ENCODE measurements around the gene UBAC2.
A peak's percentile ranks its signal among the peaks of the same experiment; 100 is the strongest.

UBAC2 gene

DNA sequence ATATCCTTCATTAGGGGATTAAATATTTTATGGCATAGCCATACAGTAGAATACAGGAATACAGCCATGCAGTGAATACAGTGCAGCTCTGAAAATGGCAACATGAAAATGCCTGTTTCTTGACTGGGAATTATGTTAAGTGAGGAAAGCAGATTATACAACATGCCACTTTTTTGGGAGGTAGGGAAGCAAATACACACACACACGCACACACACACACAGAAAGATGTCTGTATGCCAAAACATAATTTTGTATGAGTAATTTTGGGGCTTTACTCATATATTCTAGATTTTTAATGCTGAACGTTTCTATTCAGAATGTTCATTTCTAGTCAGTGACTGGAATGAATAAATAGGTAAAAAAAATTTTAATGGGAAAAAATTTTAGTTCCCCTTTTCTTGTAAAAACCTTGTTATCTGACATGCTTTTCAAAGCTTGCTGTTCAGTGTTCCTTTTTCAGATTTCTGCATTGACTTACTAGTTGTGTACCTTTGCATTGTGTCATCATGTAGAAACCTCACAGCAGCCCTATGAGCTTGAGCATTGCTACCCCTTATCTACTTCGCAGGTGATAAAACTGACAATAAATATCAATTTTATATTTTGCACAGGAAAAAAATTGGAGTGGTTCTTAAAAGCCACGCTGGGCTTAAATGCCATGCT, 98.7 kb downstream of the UBAC2 start:
- DNase-seq = no peak

DNA sequence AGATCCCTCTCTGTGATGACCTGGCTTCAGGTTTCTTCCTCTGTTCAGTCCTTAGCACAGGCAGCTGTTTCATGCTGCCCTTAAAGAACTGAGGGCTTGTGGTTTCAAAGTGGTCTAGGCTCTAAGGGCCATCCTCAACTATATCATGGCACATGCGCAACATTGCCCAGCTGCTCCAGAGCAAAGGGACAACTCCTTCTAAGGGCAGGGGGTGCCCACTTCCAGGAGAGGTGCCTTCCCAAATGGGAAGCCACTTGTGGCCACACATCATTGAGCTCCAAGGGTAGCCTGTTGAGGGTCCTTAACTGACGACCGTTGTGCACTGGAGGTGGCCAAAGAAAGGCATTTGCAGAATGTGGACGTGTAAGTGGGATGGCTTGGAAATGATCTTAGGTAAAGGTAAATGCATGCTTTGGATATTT, 99.3 kb downstream of the UBAC2 start:
- DNase-seq = no peak

- no peak for DNase-seq
Measured at GRCh38 chr13:99301056-99301838, 100.6 kb downstream of the UBAC2 start.

DNA sequence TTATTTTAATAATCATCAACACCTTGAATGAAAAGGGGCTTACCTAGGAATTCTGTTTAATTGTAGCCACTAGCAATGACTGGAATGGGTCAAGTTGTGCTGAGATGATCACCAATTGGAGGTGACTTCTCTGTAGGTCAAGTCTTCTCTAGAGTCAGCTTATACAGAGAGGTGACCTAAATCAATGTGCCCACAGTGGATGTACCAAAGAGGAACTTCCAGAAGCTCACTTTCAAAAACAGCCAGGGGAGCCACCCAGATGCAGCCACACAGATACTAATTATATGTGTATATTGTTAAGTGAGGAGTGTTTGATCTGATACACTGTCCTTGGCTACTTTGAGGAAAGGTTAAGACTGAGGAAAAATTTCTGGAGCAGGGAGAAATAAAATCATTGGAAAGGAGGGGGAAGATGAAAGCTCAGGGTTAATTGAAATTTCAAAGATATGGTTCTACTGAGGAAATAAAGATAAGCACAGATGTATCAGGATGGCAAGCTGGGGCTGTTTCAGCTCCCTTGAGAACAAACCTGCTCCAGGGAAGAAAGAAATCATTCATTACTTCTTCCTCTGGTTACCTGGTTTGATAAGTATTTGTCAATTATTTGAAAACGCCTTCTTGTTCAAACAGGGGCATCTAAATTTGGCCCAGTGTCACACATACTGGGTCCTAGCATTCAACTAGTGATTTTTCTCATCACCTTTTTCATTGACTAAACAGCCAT, 101.4 kb downstream of the UBAC2 start:
- DNase-seq = no peak

DNA sequence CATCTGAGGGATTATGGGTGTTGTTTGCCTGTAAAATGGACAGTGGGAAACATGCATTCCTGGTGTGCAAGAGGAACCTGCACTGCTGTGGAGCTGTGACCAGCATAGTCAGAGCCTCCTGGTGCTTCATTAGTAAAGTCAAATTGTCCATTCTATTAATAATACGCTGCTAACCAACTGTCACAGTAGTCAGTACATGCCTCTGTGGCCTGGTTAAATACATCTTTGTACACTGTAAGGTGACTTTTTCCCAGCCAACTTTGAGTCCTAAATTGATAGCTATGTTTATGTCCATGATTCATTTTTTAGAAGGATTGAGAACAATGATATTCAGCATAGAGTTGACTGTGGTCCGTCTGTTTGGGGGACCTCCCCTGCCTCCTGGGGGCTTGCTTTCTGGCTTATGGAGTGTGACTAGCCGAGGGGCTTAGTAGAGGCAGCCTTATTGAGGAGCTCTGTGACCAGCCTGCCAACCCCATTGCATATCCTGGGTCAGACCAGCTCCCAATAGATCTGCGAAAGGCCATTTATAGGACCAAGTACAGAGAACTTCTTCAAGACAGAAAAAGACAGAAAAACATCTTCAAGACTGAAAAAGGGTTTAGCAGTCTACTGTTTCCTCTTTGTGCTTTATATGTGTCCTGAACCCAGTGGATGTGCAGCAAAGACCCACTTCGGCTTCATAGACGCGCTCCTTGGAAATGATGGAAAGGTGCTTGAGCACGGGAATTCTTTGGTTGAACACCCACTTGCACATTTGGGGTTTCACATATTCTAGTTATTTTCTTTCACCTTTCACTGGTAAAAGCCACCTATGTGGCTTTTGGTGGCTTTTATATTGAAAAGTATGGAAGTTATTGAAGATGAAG, 102.2 kb downstream of the UBAC2 start:
- DNase-seq = no peak

DNA sequence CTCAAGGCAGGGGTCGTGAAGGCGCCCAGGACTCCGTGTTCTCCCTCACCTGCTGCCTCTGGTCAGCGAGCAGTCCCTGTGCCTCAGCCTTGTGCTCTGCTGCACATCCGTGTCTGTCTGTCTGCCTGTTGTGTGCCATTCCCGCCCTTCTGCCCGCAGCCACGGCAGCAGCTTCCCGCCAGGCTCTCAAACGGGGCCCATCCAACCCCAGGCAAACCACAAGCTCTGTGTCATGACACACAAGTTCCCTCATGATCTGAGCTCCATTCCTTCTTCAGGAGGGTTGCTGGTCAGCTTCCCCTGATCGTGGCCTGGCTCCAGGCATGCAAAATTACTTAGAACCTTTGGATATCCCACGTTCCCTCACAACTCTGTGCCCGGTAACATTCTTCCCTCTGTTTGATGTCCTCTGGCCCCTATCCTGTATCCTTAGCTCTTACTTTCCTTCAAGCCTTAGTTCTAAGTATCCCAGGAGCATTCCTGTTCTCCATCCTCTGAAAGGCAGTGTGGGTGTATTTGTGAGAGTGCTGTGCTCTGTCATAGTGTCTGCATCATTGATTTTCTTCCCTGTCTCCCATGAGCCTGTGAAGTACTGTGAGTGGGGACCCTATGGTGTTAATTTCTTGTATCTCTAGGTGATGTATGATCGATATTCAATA, 103.3 kb downstream of the UBAC2 start:
- no peak for DNase-seq

- DNase-seq = no peak
Measured at GRCh38 chr13:99304541-99304940, 103.9 kb downstream of the UBAC2 start.

GRCh38 chr13:99305158-99305557, 104.5 kb downstream of the UBAC2 start:
- no peak for DNase-seq

GRCh38 chr13:99305566-99305965, 104.9 kb downstream of the UBAC2 start:
- no peak for DNase-seq

- no peak for DNase-seq
Measured at GRCh38 chr13:99307247-99307646, 106.6 kb downstream of the UBAC2 start, which contains the start of gene GPR183. GPR183 (minus strand) TSS chr13:99307399; CDS start chr13:99296145, 11,254 bp downstream.

DNA sequence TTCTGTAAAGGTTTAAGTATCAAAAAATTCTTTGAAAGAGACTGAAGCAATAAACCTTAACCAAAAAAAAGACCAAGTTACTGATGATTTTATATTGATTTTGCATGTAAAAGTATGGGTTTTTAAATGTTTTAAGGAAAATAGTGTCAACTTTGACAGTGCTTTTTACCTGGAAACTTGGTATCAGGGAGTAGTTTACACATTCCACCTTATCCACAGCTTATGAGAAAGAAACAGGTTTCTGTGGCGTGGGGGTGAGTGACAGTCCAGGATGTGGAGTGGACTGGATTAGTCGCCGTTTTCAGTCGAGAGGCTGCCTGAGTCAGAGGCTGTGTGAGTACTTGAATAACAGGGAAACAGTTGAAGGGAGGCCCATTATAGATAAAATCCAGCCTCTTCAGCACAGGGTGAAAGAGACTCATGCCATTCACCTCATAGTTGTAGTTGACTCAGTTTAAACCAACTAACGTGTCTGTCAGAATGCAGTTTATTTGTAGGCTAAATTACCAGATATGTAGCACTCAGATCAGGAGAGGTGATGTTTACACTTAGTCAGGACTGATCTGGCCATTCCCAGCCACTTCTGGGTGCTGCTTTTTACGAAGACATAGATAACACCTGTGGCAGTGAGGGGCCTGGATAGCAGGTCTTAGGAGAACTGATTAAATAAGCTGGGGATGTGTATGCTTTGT, 107.1 kb downstream of the UBAC2 start:
- no peak for DNase-seq

DNA sequence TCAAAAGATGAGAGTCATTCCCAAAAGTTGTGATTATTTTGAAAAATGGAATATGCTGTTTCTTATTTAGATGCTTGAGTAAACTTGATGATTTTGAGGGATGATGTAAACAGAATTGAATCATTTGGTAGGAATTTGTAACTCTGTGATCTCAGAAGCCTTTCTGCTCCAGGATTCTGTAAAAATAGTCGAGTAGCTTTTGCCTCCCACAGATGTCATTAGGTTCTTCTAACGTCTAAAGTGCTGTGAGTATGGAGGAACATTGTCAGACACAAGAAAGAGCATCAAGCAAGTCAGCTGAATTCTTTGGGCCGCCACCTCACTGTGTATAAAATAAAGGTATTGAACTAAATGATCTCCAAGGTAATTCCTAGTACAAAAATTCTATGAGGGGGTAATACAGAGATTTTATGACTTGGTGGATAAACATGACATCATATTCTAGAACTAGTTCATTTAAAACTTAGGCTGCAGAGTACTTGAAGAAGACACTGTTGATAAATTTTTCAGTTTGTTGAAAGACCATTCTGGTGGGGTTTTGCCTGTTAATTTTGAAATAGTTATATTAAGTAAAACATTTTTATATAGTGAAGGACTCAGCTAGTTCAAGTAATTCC, 107.9 kb downstream of the UBAC2 start:
- DNase-seq = no peak

DNA sequence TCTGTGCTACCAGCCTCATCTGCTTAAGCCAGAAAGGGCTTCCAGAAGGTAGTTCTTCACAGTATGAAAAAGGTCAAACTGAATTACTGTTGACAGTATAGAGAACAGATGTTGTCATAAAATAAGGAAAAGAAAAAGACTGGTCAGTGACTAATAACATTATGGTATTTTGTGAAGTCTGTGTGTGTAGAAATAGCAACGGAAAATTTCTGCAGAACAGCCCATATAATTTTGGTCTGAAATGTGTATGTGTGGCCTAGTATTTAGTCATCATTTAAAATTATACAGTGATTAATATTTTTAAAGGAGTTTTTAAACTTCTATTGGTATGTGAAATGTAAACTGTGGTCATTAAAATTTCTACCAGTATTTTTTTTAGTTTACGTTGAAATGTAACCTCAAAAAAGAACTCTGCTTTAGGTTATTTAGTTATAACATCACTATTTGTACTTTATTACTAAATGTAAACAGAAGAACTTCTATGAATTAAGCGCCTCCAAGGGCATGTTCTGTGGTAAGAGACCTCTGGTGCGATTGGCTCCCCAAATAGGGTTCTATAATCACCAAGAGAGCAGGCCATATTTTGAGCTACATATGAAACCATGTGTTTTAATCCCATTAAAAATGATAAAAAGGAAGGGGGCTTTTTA, 109.9 kb downstream of the UBAC2 start:
- DNase-seq = no peak

DNA sequence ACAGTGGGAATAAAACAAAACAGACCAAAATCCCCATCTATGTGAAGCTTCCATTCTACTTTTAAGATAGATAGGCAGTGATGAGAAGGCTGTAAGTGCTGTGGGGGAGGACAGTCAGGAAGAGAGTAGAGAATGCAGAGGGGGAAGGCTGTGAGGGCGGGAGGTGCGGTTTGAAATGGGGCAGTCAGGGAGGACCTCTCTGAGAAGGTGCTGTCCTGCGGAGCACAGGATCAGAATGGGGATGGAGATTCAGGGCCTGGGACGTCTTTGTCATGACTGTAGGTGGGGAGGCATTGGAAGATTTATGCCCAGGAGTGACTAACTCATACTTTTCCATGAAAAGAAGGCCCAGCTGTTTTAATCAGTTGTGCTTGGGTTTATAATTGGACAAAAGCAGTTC, 110.5 kb downstream of the UBAC2 start:
- no peak for DNase-seq

- DNase-seq = no peak
Measured at GRCh38 chr13:99311748-99312492, 111.3 kb downstream of the UBAC2 start.

DNA sequence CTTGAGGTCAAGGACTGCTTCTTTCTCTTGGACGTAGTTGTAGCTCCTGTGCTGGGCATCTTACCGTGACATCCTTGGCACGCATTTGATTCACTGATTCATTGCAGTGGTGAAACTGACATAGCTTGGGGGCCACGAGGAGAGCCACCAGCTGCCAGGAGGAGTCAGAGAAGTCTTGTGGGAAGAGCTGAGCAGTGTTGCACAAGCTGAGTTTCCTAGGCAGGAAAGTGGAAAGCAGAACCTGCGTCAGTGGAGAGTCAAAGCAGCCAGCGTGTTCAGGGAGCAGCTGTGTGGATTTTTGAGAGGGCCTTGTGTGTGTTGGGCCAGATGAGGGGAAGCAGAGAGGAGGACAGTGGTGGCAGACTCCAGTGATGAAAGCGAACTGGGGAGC, 111.8 kb downstream of the UBAC2 start:
- peak; percentile 41 for DNase-seq

- DNase-seq = no peak
Measured at GRCh38 chr13:99313501-99313900, 112.8 kb downstream of the UBAC2 start.

DNA sequence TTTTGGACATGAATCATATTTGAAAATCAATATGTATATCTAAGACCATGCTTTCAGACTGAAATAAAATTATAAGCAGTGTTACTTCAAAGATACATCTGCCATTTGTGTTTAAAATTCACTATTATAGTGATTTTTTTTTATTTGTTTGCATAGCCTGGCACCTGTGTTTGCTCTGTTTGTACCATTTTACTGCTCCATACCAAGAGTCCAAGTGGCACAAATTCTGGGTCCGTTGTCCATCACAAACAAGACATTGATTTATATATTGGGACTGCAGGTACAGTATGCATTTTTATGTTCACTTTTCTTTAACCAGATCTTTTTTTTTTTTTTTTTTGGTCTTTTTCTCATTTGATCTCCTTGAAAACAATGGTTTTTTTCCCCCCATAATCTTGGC, 113.3 kb downstream of the UBAC2 start:
- no peak for DNase-seq

DNA sequence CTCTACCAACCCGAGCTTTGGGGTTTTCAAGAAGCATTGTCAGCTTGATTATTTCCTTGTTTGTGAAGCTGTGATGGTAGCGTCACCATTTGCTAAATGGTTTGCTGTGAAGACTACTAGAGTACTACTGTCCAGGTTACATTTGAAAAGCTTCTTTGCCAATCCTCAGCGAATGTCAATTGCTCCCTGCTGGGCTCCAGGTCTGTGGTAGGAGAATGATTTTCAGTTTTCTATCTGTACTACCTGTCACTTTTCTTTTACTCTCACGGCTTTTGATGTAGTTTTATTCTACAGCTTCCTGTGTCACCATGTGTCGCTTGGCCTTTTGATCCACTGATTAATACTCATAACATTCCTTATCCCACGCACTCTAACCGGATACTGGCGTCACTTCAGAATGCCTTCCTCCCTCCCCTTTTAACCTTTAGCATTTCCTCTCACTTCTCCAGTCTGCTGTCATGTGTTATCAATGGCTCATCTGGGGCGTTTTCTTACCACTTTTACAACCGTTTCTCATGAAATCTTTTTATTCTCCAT, 114.1 kb downstream of the UBAC2 start:
- no peak for DNase-seq

DNA sequence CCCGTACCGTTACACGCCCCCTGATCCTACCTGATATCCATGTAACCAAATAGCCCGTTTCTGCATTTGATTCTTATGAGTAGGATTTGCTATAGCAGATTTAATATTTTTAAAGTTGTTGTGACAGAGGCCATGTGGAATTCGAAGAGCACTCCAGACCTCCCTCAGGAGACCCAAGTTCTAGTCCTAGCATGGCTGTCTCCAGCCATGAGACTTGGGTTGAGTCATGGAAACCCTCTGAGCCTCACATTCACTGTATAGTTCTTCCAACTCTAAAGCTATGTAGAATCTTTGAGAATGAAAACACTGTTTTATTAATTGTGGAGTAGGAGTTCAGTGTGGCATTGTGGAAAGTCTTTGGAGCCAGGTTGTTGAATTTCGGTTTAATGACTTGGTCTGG, 114.5 kb downstream of the UBAC2 start:
- DNase-seq = no peak

Measured in T1000 (cell line).